ENCODE measurements around the gene GNL3L.

GRCh38 chrX:54529552-54530356, at the start of gene GNL3L:
- TF ChIP-seq CTCF (IDR thresholded peaks at IDR 0.05; ENCODE audit: low read depth, low read length) (no peak), EZH2phosphoT487 (IDR thresholded peaks at IDR 0.05; ENCODE audit: low read depth) (no peak)
